Measurements from ENCODE around the gene KDM2A.

KDM2A gene

GRCh38 chr11:67113231-67113721, 5.8 kb upstream of the KDM2A start:
- Histone ChIP-seq H3K9ac (ENCODE audit: low read depth, low read length) (no peak overlapping the region), H3K9me3 (ENCODE audit: insufficient read depth, low read length, severe bottlenecking) (no peaks in the 10 kb centered on the region), H3K27ac (ENCODE audit: low read length) (no peak overlapping the region), H3K27me3 (ENCODE audit: insufficient read depth, low read length, poor library complexity) (no peaks in the 10 kb centered on the region), H3K79me2 (ENCODE audit: insufficient read depth, low read length) (no peaks in the 10 kb centered on the region), H3K4me2 (ENCODE audit: insufficient read depth, low read length) (no peak overlapping the region), H4K20me1 (ENCODE audit: insufficient read depth, low read length) (no peaks in the 10 kb centered on the region), H3K36me3 (ENCODE audit: insufficient read depth, low read length) (no peaks in the 10 kb centered on the region), H3K4me3 (ENCODE audit: low read depth in 1 of 2, low read length in 2 of 2) (no peak overlapping the region), H2AFZ (ENCODE audit: low read depth, low read length) (no peak overlapping the region), H3K4me1 (ENCODE audit: insufficient read depth, low read length) (peaks cover 4% of the 10 kb centered on the region; the same call in 1 of the 2 replicates)
- ATAC-seq (ENCODE audit: insufficient read depth, low read depth) (peak; percentile 65), DNase-seq (no peak)
- TF ChIP-seq, protein P1, sequence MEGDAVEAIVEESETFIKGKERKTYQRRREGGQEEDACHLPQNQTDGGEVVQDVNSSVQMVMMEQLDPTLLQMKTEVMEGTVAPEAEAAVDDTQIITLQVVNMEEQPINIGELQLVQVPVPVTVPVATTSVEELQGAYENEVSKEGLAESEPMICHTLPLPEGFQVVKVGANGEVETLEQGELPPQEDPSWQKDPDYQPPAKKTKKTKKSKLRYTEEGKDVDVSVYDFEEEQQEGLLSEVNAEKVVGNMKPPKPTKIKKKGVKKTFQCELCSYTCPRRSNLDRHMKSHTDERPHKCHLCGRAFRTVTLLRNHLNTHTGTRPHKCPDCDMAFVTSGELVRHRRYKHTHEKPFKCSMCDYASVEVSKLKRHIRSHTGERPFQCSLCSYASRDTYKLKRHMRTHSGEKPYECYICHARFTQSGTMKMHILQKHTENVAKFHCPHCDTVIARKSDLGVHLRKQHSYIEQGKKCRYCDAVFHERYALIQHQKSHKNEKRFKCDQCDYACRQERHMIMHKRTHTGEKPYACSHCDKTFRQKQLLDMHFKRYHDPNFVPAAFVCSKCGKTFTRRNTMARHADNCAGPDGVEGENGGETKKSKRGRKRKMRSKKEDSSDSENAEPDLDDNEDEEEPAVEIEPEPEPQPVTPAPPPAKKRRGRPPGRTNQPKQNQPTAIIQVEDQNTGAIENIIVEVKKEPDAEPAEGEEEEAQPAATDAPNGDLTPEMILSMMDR (IDR thresholded peaks at IDR 0.05; ENCODE audit: borderline replicate concordance, extremely low read depth, low read length, poor library complexity, severe bottlenecking) = no peak
- TF ChIP-seq EZH2 (IDR thresholded peaks at IDR 0.05; ENCODE audit: borderline replicate concordance, low read depth, low read length, severe bottlenecking) = no peak

GRCh38 chr11:67114275-67114896, 4.7 kb upstream of the KDM2A start:
- no peaks in the 10 kb centered on the region for H4K20me1 ChIP-seq (ENCODE audit: insufficient read depth, low read length)
- no peak for DNase-seq
- TF ChIP-seq EZH2 (IDR thresholded peaks at IDR 0.05; ENCODE audit: borderline replicate concordance, low read depth, low read length, severe bottlenecking) = no peak
- TF ChIP-seq, protein P1 (IDR thresholded peaks at IDR 0.05; ENCODE audit: borderline replicate concordance, extremely low read depth, low read length, poor library complexity, severe bottlenecking) = no peak
- no peak overlapping the region for H2AFZ ChIP-seq (ENCODE audit: low read depth, low read length)
- H3K4me1 ChIP-seq (ENCODE audit: insufficient read depth, low read length) = peaks cover 7% of the 10 kb centered on the region
- no peak overlapping the region for H3K4me3 ChIP-seq (ENCODE audit: low read depth in 1 of 2, low read length in 2 of 2)
- H3K9me3 ChIP-seq (ENCODE audit: insufficient read depth, low read length, severe bottlenecking) = no peaks in the 10 kb centered on the region
- no peak overlapping the region for H3K9ac ChIP-seq (ENCODE audit: low read depth, low read length)
- no peak overlapping the region for H3K4me2 ChIP-seq (ENCODE audit: insufficient read depth, low read length)
- no peaks in the 10 kb centered on the region for H3K36me3 ChIP-seq (ENCODE audit: insufficient read depth, low read length)
- ATAC-seq (ENCODE audit: insufficient read depth, low read depth) = no peak
- H3K79me2 ChIP-seq (ENCODE audit: insufficient read depth, low read length) = peaks cover 3% of the 10 kb centered on the region
- H3K27ac ChIP-seq (ENCODE audit: low read length) = no peak overlapping the region
- H3K27me3 ChIP-seq (ENCODE audit: insufficient read depth, low read length, poor library complexity) = no peaks in the 10 kb centered on the region

DNA sequence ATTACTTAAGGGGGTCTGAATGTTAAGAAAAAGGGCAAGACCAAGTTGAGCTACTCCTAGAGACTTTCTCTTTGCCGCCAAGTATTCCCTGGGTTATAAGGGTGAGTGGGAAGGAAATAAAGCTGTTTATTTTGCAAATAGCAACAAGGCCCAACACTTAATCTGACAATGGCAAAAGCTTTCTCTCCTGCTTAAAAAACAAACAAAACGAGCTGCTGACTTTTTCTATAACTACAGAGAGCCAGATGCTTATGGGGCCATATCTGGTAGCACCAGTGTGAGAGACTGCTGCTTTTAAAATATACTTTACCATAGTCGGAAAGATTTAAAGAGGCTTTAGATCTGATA, 2.3 kb upstream of the KDM2A start:
- no peak overlapping the region for H3K4me3 ChIP-seq (ENCODE audit: low read depth in 1 of 2, low read length in 2 of 2)
- ATAC-seq (ENCODE audit: insufficient read depth, low read depth) = no peak
- peaks cover 14% of the 10 kb centered on the region; the same call in 1 of the 2 replicates for H4K20me1 ChIP-seq (ENCODE audit: insufficient read depth, low read length)
- no peak overlapping the region for H3K9ac ChIP-seq (ENCODE audit: low read depth, low read length)
- H2AFZ ChIP-seq (ENCODE audit: low read depth, low read length) = no peak overlapping the region
- H3K4me1 ChIP-seq (ENCODE audit: insufficient read depth, low read length) = peaks cover 14% of the 10 kb centered on the region
- no peak for DNase-seq
- H3K9me3 ChIP-seq (ENCODE audit: insufficient read depth, low read length, severe bottlenecking) = no peaks in the 10 kb centered on the region
- H3K27ac ChIP-seq (ENCODE audit: low read length) = no peak overlapping the region
- no peak for TF ChIP-seq EZH2 (IDR thresholded peaks at IDR 0.05; ENCODE audit: borderline replicate concordance, low read depth, low read length, severe bottlenecking)
- TF ChIP-seq, protein P1 (IDR thresholded peaks at IDR 0.05; ENCODE audit: borderline replicate concordance, extremely low read depth, low read length, poor library complexity, severe bottlenecking) = no peak
- no peak overlapping the region for H3K4me2 ChIP-seq (ENCODE audit: insufficient read depth, low read length)
- peaks cover 4% of the 10 kb centered on the region; the same call in 1 of the 2 replicates for H3K36me3 ChIP-seq (ENCODE audit: insufficient read depth, low read length)
- peaks cover 26% of the 10 kb centered on the region for H3K79me2 ChIP-seq (ENCODE audit: insufficient read depth, low read length)
- H3K27me3 ChIP-seq (ENCODE audit: insufficient read depth, low read length, poor library complexity) = no peaks in the 10 kb centered on the region
